ENCODE data around the gene S100A7A. TPM values are rescaled to one million over a fixed set of nuclear protein-coding genes. Genes with fewer than 3 reads are reported as not detected.

Gene S100A7A
- total and polyA plus RNA-seq, 2 of the 4 experiments (the other 2 are of a cell fraction) = not detected

GRCh38 chr1:153375511-153375910 is 40.8 kb upstream of the S100A7A start, which contains the start of gene S100A12:
Gene S100A12, minus strand, starts transcription at chr1:153375621. Its CDS starts 1,029 bp downstream, at chr1:153374592.
- H4K20me1 ChIP-seq (ENCODE audit: insufficient read depth, low read length) = no peaks in the 10 kb centered on the region
- H3K4me3 ChIP-seq (ENCODE audit: insufficient read depth, low read depth, low read length) = no peak within 1 kb of the TSS
- TF ChIP-seq USF2 (IDR thresholded peaks at IDR 0.05; ENCODE audit: low read depth, low read length) (no peak), CEBPB (IDR thresholded peaks at IDR 0.05; ENCODE audit: low read depth, low read length) (peak; percentile 87), MAZ (IDR thresholded peaks at IDR 0.05; ENCODE audit: borderline replicate concordance, low read depth, low read length) (no peak), ELK1 (IDR thresholded peaks at IDR 0.05; ENCODE audit: borderline replicate concordance, low read depth, low read length) (no peak), MXI1 (IDR thresholded peaks at IDR 0.05; ENCODE audit: borderline replicate concordance, low read depth, low read length) (no peak), CHD1 (IDR thresholded peaks at IDR 0.05; ENCODE audit: low read depth, low read length) (no peak)
- no peak within 1 kb of the TSS for H2BK20ac ChIP-seq (ENCODE audit: low read depth, low read length)
- ChIA-PET POLR2A (ENCODE audit: unreplicated experiment) (no interaction called here), CTCF (no interaction called here)
- H4K5ac ChIP-seq (ENCODE audit: low read depth, low read length) = no peak within 1 kb of the TSS
- dilution Hi-C loops (cut with HindIII; ENCODE audit: low sequenced_read_pairs, unreplicated experiment) = no loop called here
- ATAC-seq (ENCODE audit: low read depth) = peak; percentile 54
- no CpG with 5 or more reads among the region's 1 CpG for WGBS, 2 experiments (ENCODE audit: extremely low coverage in 2 of 2, insufficient read length in 1 of 2)
- no peaks in the 10 kb centered on the region for H3K79me1 ChIP-seq (ENCODE audit: low read depth in 1 of 2, low read length in 2 of 2)
- BruUV-seq (replicated peaks) = no TSS peak
- in situ Hi-C loops (cut with MboI; ENCODE audit: low sequenced_read_pairs) = no loop called here
- no peak within 1 kb of the TSS for H2AK9ac ChIP-seq (replicated peaks; ENCODE audit: low read depth, low read length, poor library complexity)
- no peaks in the 10 kb centered on the region for H3K9me3 ChIP-seq (ENCODE audit: control insufficient read depth, insufficient read depth, low read length)
- H3K27ac ChIP-seq (ENCODE audit: insufficient read depth, low read length) = no peak within 1 kb of the TSS
- H3K36me3 ChIP-seq (ENCODE audit: control insufficient read depth, insufficient read depth, low read length) = no peaks in the 10 kb centered on the region
- H2BK15ac ChIP-seq (ENCODE audit: low read depth, low read length) = no peak within 1 kb of the TSS
- no peaks in the 10 kb centered on the region for H3K4me1 ChIP-seq (ENCODE audit: control insufficient read depth, insufficient read depth, low read length)
- no peak within 1 kb of the TSS for H3K23ac ChIP-seq (ENCODE audit: low read depth, low read length)
- H2BK5ac ChIP-seq (ENCODE audit: low read depth, low read length, poor library complexity, severe bottlenecking) = no peak within 1 kb of the TSS
- intact Hi-C loops (cut with micrococcal nuclease) = no loop called here
- no peak within 1 kb of the TSS for H3K4ac ChIP-seq (ENCODE audit: low read depth, low read length)
- no peak within 1 kb of the TSS for H4K8ac ChIP-seq (ENCODE audit: low read depth in 2 of 2, low read length in 2 of 2)
- H2AFZ ChIP-seq (replicated peaks; ENCODE audit: low read length, poor library complexity) = peak within 1 kb of the TSS; percentile 66
- H3K27me3 ChIP-seq (ENCODE audit: control insufficient read depth, insufficient read depth, low read length) = peaks cover 2% of the 10 kb centered on the region; the same call in 1 of the 2 replicates
- H3K9me1 ChIP-seq (ENCODE audit: insufficient read depth, low read length) = no peaks in the 10 kb centered on the region
- no peak within 1 kb of the TSS for H4K91ac ChIP-seq (ENCODE audit: insufficient read depth, low read depth, low read length)
- H3K4me2 ChIP-seq (ENCODE audit: low read depth, low read length) = no peak within 1 kb of the TSS
- H3K18ac ChIP-seq (ENCODE audit: low read depth, low read length) = no peak within 1 kb of the TSS
- H2AK5ac ChIP-seq (ENCODE audit: low read depth, low read length) = no peak within 1 kb of the TSS
- H3K9ac ChIP-seq (ENCODE audit: low read depth, low read length) = no peak within 1 kb of the TSS
- H3K56ac ChIP-seq (ENCODE audit: extremely low read depth, insufficient read depth, low read length) = no peak within 1 kb of the TSS
- peak; percentile 70 for DNase-seq
- H3K14ac ChIP-seq (replicated peaks; ENCODE audit: low read depth, low read length) = no peak within 1 kb of the TSS
- no peak within 1 kb of the TSS for H2BK120ac ChIP-seq (ENCODE audit: low read depth, low read length)

Measured in IMR-90 (cell line).